Fibroblast of lung (primary cell): ENCODE results near the gene QSOX2. TPM values are rescaled to one million over a fixed set of nuclear protein-coding genes. Genes with fewer than 3 reads are reported as not detected.

Experiments used
- DNase-seq, 2 donors: peaks; one replicate each; pipeline versions ENCODE4 v3.0.0 to v3.0.0-alpha.2; 2010; ENCODE audit warnings: low read depth in 2 of 2
- H2AFZ ChIP-seq: 2 replicates; pipeline ENCODE4 v1.5.1; 2012; ENCODE audit warnings: low read length, control low read depth, inconsistent platforms
- H3K27ac ChIP-seq: 2 replicates; pipeline ENCODE4 v1.5.1; 2011; ENCODE audit warnings: low read length, control low read depth; ENCODE audit not compliant: insufficient read depth
- H3K27me3 ChIP-seq: 2 replicates; pipeline ENCODE4 v1.5.1; 2011; ENCODE audit warnings: mild to moderate bottlenecking, low read length; ENCODE audit not compliant: control insufficient read depth, insufficient read depth
- H3K36me3 ChIP-seq: 2 replicates; pipeline ENCODE4 v1.5.1; 2011; ENCODE audit warnings: low read length; ENCODE audit not compliant: control insufficient read depth, insufficient read depth
- H3K4me1 ChIP-seq: 2 replicates; pipeline ENCODE4 v1.5.1; 2011; ENCODE audit warnings: low read length; ENCODE audit not compliant: control insufficient read depth, insufficient read depth; ENCODE audit errors: extremely low read depth
- H3K4me2 ChIP-seq: 2 replicates; pipeline ENCODE4 v1.5.1; 2011; ENCODE audit warnings: low read length, control low read depth; ENCODE audit not compliant: insufficient read depth; ENCODE audit errors: extremely low read depth
- H3K4me3 ChIP-seq, 4 experiments: fragments of 200-600 bp in 1 of 4; sonication (generic) in 1 of 4; replicated peaks in 1 of 4; 2 replicates each; pipeline ENCODE4 v1.5.1; 2011 to 2016; ENCODE audit warnings: low read length in 4 of 4, low read depth in 3 of 4, mild to moderate bottlenecking in 3 of 4, control low read depth in 2 of 4, inconsistent platforms in 1 of 4, mixed read lengths in 1 of 4; ENCODE audit not compliant: insufficient read depth in 1 of 4; ENCODE audit errors: control extremely low read depth in 1 of 4
- H3K79me2 ChIP-seq: 2 replicates; pipeline ENCODE4 v1.5.1; 2012; ENCODE audit warnings: mild to moderate bottlenecking, low read length, inconsistent platforms; ENCODE audit not compliant: control insufficient read depth, insufficient read depth
- H3K9ac ChIP-seq: 2 replicates; pipeline ENCODE4 v1.5.1; 2011; ENCODE audit warnings: mild to moderate bottlenecking, low read length, control low read depth; ENCODE audit not compliant: insufficient read depth
- H3K9me3 ChIP-seq: 2 replicates; pipeline ENCODE4 v1.5.1; 2012; ENCODE audit warnings: low read depth, low read length; ENCODE audit not compliant: control insufficient read depth, insufficient read depth
- H4K20me1 ChIP-seq: 2 replicates; pipeline ENCODE4 v1.5.1; 2011; ENCODE audit warnings: low read length; ENCODE audit not compliant: control insufficient read depth, insufficient read depth; ENCODE audit errors: extremely low read depth
- EZH2 ChIP-seq: IDR thresholded peaks from 2 replicates; pipeline ENCODE4 v1.5.1; 2012; ENCODE audit warnings: low read length, control low read depth, mild to moderate bottlenecking; ENCODE audit errors: missing control alignments
- polyA plus RNA-seq, 2 donors: library from polyadenylated mRNA; depleted of rRNA in 1 of 2; stranded (reverse) in 1 of 2; unstranded in 1 of 2; fragments of >200 nt; gene quantifications; 2 replicates each; pipeline ENCODE4 v1.2.1, GENCODE V29; 2011 to 2012; ENCODE audit warnings: missing spikeins in 1 of 2
- total RNA-seq: library from RNA; depleted of rRNA; stranded (reverse); fragments of >200 nt; gene quantifications from 2 replicates; pipeline ENCODE4 v1.2.1, GENCODE V29; 2014
- TF ChIP-seq, protein P1 (sequence below), 2 donors: IDR thresholded peaks in 1 of 2; conservative IDR thresholded peaks in 1 of 2; 1 replicate in 1 of 2; 2 replicates in 1 of 2; pipeline ENCODE4 v1.5.1; 2011 to 2012; ENCODE audit warnings: low read length in 2 of 2, control low read depth in 1 of 2, inconsistent platforms in 1 of 2, low read depth in 1 of 2, mild to moderate bottlenecking in 1 of 2

QSOX2 gene
- total and polyA plus RNA-seq, 2 donors (not counting 1 experiment from before 2014, with no cell fraction given), result 7.8 to 13.2 TPM

DNA sequence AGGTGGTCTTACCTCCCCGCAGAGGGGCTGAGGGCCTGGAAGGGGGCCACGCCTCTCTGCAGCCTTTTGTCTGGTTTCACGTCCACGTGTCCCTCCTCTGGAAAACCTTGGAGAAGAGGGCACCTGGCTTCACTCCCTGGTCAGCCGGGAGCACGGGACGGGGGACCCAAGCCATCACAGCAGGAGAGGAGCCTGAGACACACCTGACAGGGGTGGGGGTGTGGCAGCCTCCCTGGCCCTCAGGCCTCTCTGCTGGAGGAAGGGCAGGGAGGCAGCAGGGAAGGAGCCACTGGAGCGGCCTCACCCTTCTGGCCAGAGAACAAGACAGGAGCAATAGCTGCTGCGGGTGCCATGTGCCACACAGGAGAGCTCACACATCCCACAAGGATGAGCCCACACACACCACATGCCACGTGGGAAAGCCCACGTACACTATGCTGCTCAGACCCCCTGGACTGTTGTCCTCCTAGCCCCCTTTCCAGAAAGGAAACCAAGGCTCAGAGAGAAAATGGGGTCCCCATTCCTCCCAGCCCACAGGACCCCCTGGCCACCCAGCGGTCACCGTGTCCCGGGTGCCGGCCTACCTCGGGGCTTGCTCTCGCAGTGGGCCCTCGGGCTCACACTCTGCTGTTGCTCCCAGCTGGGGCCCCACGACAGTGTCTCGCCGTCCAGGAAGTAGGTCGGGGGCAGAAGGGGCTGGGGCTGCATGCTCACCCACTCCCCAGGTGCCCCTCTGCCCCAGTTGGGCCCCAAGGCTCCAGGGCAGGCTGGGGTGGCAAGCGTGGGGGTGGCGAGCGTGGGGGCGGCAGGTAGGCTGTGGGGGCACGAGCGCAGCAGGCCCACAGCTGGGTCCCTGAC is 40.1 kb upstream of the QSOX2 start:
- no peak overlapping the region for H3K27ac ChIP-seq
- H3K4me1 ChIP-seq, result no peaks in the 10 kb centered on the region
- H3K4me3 ChIP-seq, result no peak overlapping the region
- H3K79me2 ChIP-seq, result no peaks in the 10 kb centered on the region
- no peak overlapping the region for H3K4me2 ChIP-seq
- no peaks in the 10 kb centered on the region for H3K36me3 ChIP-seq
- H3K9me3 ChIP-seq, result no peaks in the 10 kb centered on the region
- no peak for TF ChIP-seq EZH2
- TF ChIP-seq, protein P1, sequence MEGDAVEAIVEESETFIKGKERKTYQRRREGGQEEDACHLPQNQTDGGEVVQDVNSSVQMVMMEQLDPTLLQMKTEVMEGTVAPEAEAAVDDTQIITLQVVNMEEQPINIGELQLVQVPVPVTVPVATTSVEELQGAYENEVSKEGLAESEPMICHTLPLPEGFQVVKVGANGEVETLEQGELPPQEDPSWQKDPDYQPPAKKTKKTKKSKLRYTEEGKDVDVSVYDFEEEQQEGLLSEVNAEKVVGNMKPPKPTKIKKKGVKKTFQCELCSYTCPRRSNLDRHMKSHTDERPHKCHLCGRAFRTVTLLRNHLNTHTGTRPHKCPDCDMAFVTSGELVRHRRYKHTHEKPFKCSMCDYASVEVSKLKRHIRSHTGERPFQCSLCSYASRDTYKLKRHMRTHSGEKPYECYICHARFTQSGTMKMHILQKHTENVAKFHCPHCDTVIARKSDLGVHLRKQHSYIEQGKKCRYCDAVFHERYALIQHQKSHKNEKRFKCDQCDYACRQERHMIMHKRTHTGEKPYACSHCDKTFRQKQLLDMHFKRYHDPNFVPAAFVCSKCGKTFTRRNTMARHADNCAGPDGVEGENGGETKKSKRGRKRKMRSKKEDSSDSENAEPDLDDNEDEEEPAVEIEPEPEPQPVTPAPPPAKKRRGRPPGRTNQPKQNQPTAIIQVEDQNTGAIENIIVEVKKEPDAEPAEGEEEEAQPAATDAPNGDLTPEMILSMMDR (conservative IDR thresholded peaks at IDR 0.05 in 1 of 2, IDR thresholded peaks at IDR 0.05 in 1 of 2; ENCODE audit: low read depth in 1 of 2, low read length in 2 of 2), result no peak
- no peaks in the 10 kb centered on the region for H4K20me1 ChIP-seq
- no peak for DNase-seq
- H3K27me3 ChIP-seq, result peaks cover 5% of the 10 kb centered on the region
- no peak overlapping the region for H2AFZ ChIP-seq
- H3K9ac ChIP-seq, result no peak overlapping the region

DNA sequence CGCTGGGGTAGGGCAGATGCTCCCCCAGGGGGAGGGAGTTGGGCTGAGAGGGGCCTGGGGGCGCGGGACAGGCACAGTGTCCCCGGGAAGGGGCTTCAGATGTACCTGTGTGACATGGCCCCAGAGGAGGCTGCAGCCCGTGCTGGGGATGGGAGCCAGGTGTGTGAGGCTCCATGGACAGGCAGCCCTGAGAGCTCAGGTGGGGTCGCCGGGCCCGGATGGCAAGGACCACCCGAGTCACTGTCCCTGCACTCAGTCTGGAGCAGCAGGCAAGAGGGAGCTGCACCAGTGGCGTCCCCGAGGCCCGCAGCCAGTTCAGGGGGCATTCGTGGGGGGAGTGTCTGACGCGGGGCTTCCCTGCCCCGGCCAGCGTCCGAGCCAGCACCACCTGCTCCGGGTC is 39.3 kb upstream of the QSOX2 start:
- H3K79me2 ChIP-seq, result no peaks in the 10 kb centered on the region
- H3K36me3 ChIP-seq, result no peaks in the 10 kb centered on the region
- no peaks in the 10 kb centered on the region for H4K20me1 ChIP-seq
- TF ChIP-seq EZH2, result no peak
- TF ChIP-seq, protein P1 (conservative IDR thresholded peaks at IDR 0.05 in 1 of 2, IDR thresholded peaks at IDR 0.05 in 1 of 2; ENCODE audit: low read depth in 1 of 2, low read length in 2 of 2), result no peak
- no peak for DNase-seq
- no peak overlapping the region for H3K4me2 ChIP-seq
- H3K27ac ChIP-seq, result no peak overlapping the region
- H2AFZ ChIP-seq, result no peak overlapping the region
- H3K9me3 ChIP-seq, result no peaks in the 10 kb centered on the region
- H3K9ac ChIP-seq, result no peak overlapping the region
- no peaks in the 10 kb centered on the region for H3K4me1 ChIP-seq
- no peak overlapping the region for H3K4me3 ChIP-seq
- H3K27me3 ChIP-seq, result peaks cover 5% of the 10 kb centered on the region

DNA sequence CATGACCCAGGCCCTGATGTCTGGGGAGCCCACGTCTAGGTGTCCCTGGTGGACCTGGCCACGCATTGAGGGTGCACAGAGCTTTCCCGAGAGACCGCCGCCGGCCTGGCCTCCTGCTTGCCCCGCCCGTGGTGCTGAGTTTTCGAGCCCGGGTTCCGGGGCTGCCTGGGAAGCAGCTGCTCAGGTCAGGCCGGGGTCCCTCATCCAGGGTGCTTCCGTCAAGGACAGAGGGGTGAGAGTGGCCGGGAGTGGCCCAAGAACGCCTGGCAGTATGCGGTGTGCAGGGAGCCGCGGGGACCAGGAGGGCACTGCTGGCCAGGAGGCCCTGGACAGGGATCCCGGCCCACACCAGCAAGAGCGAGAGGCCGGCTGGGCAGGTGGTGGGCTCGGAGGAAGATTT is 38.7 kb upstream of the QSOX2 start:
- H2AFZ ChIP-seq, result no peak overlapping the region
- no peaks in the 10 kb centered on the region for H3K36me3 ChIP-seq
- no peaks in the 10 kb centered on the region for H3K79me2 ChIP-seq
- H3K27me3 ChIP-seq, result peaks cover 5% of the 10 kb centered on the region
- no peak overlapping the region for H3K9ac ChIP-seq
- H3K4me2 ChIP-seq, result no peak overlapping the region
- no peak for DNase-seq
- no peak for TF ChIP-seq EZH2
- TF ChIP-seq, protein P1 (conservative IDR thresholded peaks at IDR 0.05 in 1 of 2, IDR thresholded peaks at IDR 0.05 in 1 of 2; ENCODE audit: low read depth in 1 of 2, low read length in 2 of 2), result no peak
- H3K4me1 ChIP-seq, result no peaks in the 10 kb centered on the region
- no peak overlapping the region for H3K27ac ChIP-seq
- H3K9me3 ChIP-seq, result no peaks in the 10 kb centered on the region
- no peaks in the 10 kb centered on the region for H4K20me1 ChIP-seq
- no peak overlapping the region for H3K4me3 ChIP-seq
